GF-D8 (cell line): ENCODE data around the gene SSBP1.
"Not testable (repeated sequence)": the region's sequence is repeated elsewhere in the genome, so short reads cannot be mapped to it uniquely, and the experiment has no call there.

Experiments used
- DNase-seq: peaks from one replicate; lab custom pipeline; 2025; lab: John Stamatoyannopoulos, UW

Gene SSBP1

GRCh38 chr7:141770083-141770583, 32.0 kb downstream of the SSBP1 start:
- not testable (repeated sequence) for DNase-seq

- no peak for DNase-seq
Observed at GRCh38 chr7:141776374-141776773, 38.2 kb downstream of the SSBP1 start, which contains the start of gene TAS2R4. Gene TAS2R4 (plus strand): TSS chr7:141776674. CDS start chr7:141778489, 1,815 bp downstream.

GRCh38 chr7:141785706-141786552, 47.8 kb downstream of the SSBP1 start:
- DNase-seq: peak; percentile 28

GRCh38 chr7:141788296-141788695, 50.1 kb downstream of the SSBP1 start:
- no peak for DNase-seq

- no peak for DNase-seq
Observed at GRCh38 chr7:141789917-141790316, 51.8 kb downstream of the SSBP1 start, which contains the start of gene TAS2R5. Gene TAS2R5 (plus strand): TSS chr7:141790217. CDS start chr7:141790362, 145 bp downstream.

GRCh38 chr7:141792526-141792925, 54.4 kb downstream of the SSBP1 start:
- no peak for DNase-seq
